GM12865 (cell line): ENCODE results near the gene SHMT1.
"Not testable (repeated sequence)": the region's sequence is repeated elsewhere in the genome, so short reads cannot be mapped to it uniquely, and the experiment has no call there.

Source experiments
- DNase-seq: peaks from one replicate; pipeline ENCODE4 v3.0.0; 2010; ENCODE audit warnings: low read depth
- H3K4me3 ChIP-seq: 2 replicates; pipeline ENCODE4 v1.5.1; 2011; ENCODE audit warnings: mild to moderate bottlenecking, low read depth, low read length, control low read depth
- CTCF ChIP-seq: IDR thresholded peaks from 2 replicates; pipeline ENCODE4 v1.5.1; 2011; ENCODE audit warnings: low read length, control low read depth, low read depth, inconsistent platforms; ENCODE audit not compliant: insufficient read depth; ENCODE audit errors: missing control alignments

The SHMT1 gene

GRCh38 chr17:18363101-18364049, at the start of gene SHMT1:
Gene SHMT1, minus strand, starts transcription at chr17:18363550. Its CDS starts 7,569 bp downstream, at chr17:18355981.
- no peak for TF ChIP-seq CTCF
- peak within 1 kb of the TSS; percentile 58 for H3K4me3 ChIP-seq

GRCh38 chr17:18412001-18412538, 48.7 kb upstream of the SHMT1 start:
- not testable (repeated sequence) for H3K4me3 ChIP-seq, DNase-seq

More at GRCh38 chr17:18363101-18364049, at the start of gene SHMT1:
- DNase-seq = peak; percentile 96

GRCh38 chr17:18411377-18411864, 48.1 kb upstream of the SHMT1 start:
- peak; percentile 5 for DNase-seq
- H3K4me3 ChIP-seq = peak overlapping the region; percentile 64

- H3K4me3 ChIP-seq = peak overlapping the region; percentile 64; the same call in 1 of the 2 replicates
- not testable (repeated sequence) for DNase-seq
Measured at GRCh38 chr17:18410736-18411135, 47.4 kb upstream of the SHMT1 start.

GRCh38 chr17:18409321-18409720, 46.0 kb upstream of the SHMT1 start:
- DNase-seq, H3K4me3 ChIP-seq: not testable (repeated sequence)

GRCh38 chr17:18408906-18409305, 45.6 kb upstream of the SHMT1 start:
- not testable (repeated sequence) for H3K4me3 ChIP-seq
- DNase-seq = peak; percentile 6

GRCh38 chr17:18403604-18404003, 40.3 kb upstream of the SHMT1 start:
- not testable (repeated sequence) for DNase-seq, H3K4me3 ChIP-seq

- DNase-seq, H3K4me3 ChIP-seq: not testable (repeated sequence)
Measured at GRCh38 chr17:18403166-18403565, 39.8 kb upstream of the SHMT1 start.

- H3K4me3 ChIP-seq, DNase-seq: not testable (repeated sequence)
Measured at GRCh38 chr17:18401872-18402590, 38.7 kb upstream of the SHMT1 start.

GRCh38 chr17:18388728-18389127, 25.4 kb upstream of the SHMT1 start:
- not testable (repeated sequence) for DNase-seq, H3K4me3 ChIP-seq

- DNase-seq, H3K4me3 ChIP-seq: not testable (repeated sequence)
Measured at GRCh38 chr17:18388266-18388665, 24.9 kb upstream of the SHMT1 start.

GRCh38 chr17:18387583-18387982, 24.2 kb upstream of the SHMT1 start:
- H3K4me3 ChIP-seq, DNase-seq: not testable (repeated sequence)

- DNase-seq, H3K4me3 ChIP-seq: not testable (repeated sequence)
Measured at GRCh38 chr17:18384271-18384670, 20.9 kb upstream of the SHMT1 start.

- not testable (repeated sequence) for DNase-seq, H3K4me3 ChIP-seq
Measured at GRCh38 chr17:18383079-18383481, 19.7 kb upstream of the SHMT1 start.
